ENCODE measurements around the gene PRR5L. TPM values are rescaled to one million over a fixed set of nuclear protein-coding genes. Genes with fewer than 3 reads are reported as not detected.

PRR5L gene
- total RNA-seq, 1 donor from 2014 or later = 122 TPM

- peaks cover 10% of the 10 kb centered on the region for H3K27me3 Mint-ChIP-seq (ENCODE audit: unreplicated experiment)
- H3K9me3 Mint-ChIP-seq (ENCODE audit: unreplicated experiment) = no peaks in the 10 kb centered on the region
- H3K36me3 Mint-ChIP-seq (ENCODE audit: low read depth, unreplicated experiment) = peaks cover 4% of the 10 kb centered on the region
- no peak for TF ChIP-seq CTCF (IDR thresholded peaks at IDR 0.05; ENCODE audit: unreplicated experiment)
- H3K4me1 Mint-ChIP-seq (ENCODE audit: unreplicated experiment) = peaks cover 43% of the 10 kb centered on the region
- H3K4me3 Mint-ChIP-seq (ENCODE audit: unreplicated experiment) = no peak overlapping the region
- no peak for DNase-seq (ENCODE audit: low spot score)
- H3K27ac Mint-ChIP-seq (ENCODE audit: unreplicated experiment) = no peak overlapping the region
Measured at GRCh38 chr11:36305047-36305446, 9.0 kb downstream of the PRR5L start.

GRCh38 chr11:36306888-36307287, 10.8 kb downstream of the PRR5L start:
- H3K4me3 Mint-ChIP-seq (ENCODE audit: unreplicated experiment) = no peak overlapping the region
- H3K36me3 Mint-ChIP-seq (ENCODE audit: low read depth, unreplicated experiment) = peaks cover 4% of the 10 kb centered on the region
- TF ChIP-seq CTCF (IDR thresholded peaks at IDR 0.05; ENCODE audit: unreplicated experiment) = peak; percentile 30
- no peaks in the 10 kb centered on the region for H3K9me3 Mint-ChIP-seq (ENCODE audit: unreplicated experiment)
- DNase-seq (ENCODE audit: low spot score) = peak; percentile 52
- peaks cover 10% of the 10 kb centered on the region for H3K27me3 Mint-ChIP-seq (ENCODE audit: unreplicated experiment)
- peak overlapping the region; percentile 97 for H3K27ac Mint-ChIP-seq (ENCODE audit: unreplicated experiment)
- peaks cover 48% of the 10 kb centered on the region for H3K4me1 Mint-ChIP-seq (ENCODE audit: unreplicated experiment)

- H3K27me3 Mint-ChIP-seq (ENCODE audit: unreplicated experiment) = peaks cover 10% of the 10 kb centered on the region
- H3K36me3 Mint-ChIP-seq (ENCODE audit: low read depth, unreplicated experiment) = peaks cover 4% of the 10 kb centered on the region
- peaks cover 37% of the 10 kb centered on the region for H3K4me1 Mint-ChIP-seq (ENCODE audit: unreplicated experiment)
- TF ChIP-seq CTCF (IDR thresholded peaks at IDR 0.05; ENCODE audit: unreplicated experiment) = no peak
- DNase-seq (ENCODE audit: low spot score) = no peak
- H3K4me3 Mint-ChIP-seq (ENCODE audit: unreplicated experiment) = no peak overlapping the region
- no peaks in the 10 kb centered on the region for H3K9me3 Mint-ChIP-seq (ENCODE audit: unreplicated experiment)
- H3K27ac Mint-ChIP-seq (ENCODE audit: unreplicated experiment) = peak overlapping the region; percentile 67
Measured at GRCh38 chr11:36308577-36308976, 12.5 kb downstream of the PRR5L start.

GRCh38 chr11:36309779-36310178, 13.7 kb downstream of the PRR5L start:
- DNase-seq (ENCODE audit: low spot score) = no peak
- H3K4me1 Mint-ChIP-seq (ENCODE audit: unreplicated experiment) = peaks cover 37% of the 10 kb centered on the region
- no peak for TF ChIP-seq CTCF (IDR thresholded peaks at IDR 0.05; ENCODE audit: unreplicated experiment)
- peaks cover 4% of the 10 kb centered on the region for H3K36me3 Mint-ChIP-seq (ENCODE audit: low read depth, unreplicated experiment)
- H3K4me3 Mint-ChIP-seq (ENCODE audit: unreplicated experiment) = no peak overlapping the region
- H3K27me3 Mint-ChIP-seq (ENCODE audit: unreplicated experiment) = peaks cover 10% of the 10 kb centered on the region
- H3K9me3 Mint-ChIP-seq (ENCODE audit: unreplicated experiment) = no peaks in the 10 kb centered on the region
- H3K27ac Mint-ChIP-seq (ENCODE audit: unreplicated experiment) = no peak overlapping the region

- H3K27me3 Mint-ChIP-seq (ENCODE audit: unreplicated experiment) = peaks cover 10% of the 10 kb centered on the region
- H3K36me3 Mint-ChIP-seq (ENCODE audit: low read depth, unreplicated experiment) = peaks cover 4% of the 10 kb centered on the region
- no peaks in the 10 kb centered on the region for H3K9me3 Mint-ChIP-seq (ENCODE audit: unreplicated experiment)
Measured at GRCh38 chr11:36311926-36312595, 16.0 kb downstream of the PRR5L start.

More at GRCh38 chr11:36311926-36312595, 16.0 kb downstream of the PRR5L start:
- Mint-ChIP-seq H3K4me3 (ENCODE audit: unreplicated experiment) (no peak overlapping the region), H3K4me1 (ENCODE audit: unreplicated experiment) (peaks cover 27% of the 10 kb centered on the region), H3K27ac (ENCODE audit: unreplicated experiment) (no peak overlapping the region)
- DNase-seq (ENCODE audit: low spot score) = no peak
- no peak for TF ChIP-seq CTCF (IDR thresholded peaks at IDR 0.05; ENCODE audit: unreplicated experiment)
